ENCODE measurements around the gene ISY1.

DNA sequence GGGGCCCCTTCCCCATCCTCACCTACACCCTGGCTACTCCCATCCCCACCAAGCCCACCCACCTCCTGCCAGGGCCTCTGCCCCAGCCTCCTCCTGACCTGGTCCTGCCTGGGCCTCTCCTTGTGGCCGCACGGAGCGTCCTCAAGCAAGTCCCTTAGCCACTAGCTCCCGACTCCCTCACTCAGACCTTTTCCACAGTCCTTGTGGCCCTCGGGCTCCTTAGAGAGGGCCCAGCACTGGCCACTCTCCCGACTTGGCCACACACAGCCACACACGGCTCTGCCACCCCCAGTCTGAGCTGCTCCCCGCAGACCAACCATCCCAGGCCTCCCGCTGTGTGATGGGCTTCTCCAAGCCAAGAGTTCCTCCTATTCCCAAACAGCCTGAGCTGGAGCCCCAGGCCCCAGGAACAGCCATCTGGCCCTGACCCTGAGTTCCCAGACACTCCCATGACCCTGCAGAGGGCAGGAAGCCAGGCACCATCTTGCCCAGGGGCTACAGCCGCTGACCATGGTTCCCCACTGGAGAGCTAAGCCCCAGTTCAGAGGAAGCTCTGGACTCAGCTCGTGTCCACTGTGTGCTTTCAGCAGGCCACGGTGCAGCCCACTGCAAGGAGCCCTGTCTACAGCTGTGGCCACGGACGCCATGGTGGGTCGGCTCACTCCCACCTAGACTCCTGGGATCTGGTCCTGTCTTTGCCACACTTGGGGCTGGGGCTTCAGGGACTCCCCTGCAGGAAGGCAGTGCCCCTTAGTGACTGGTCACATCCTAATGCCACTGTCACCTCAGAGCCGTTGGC lies 32.3 kb downstream of the ISY1 start:
- TF ChIP-seq, protein P1, sequence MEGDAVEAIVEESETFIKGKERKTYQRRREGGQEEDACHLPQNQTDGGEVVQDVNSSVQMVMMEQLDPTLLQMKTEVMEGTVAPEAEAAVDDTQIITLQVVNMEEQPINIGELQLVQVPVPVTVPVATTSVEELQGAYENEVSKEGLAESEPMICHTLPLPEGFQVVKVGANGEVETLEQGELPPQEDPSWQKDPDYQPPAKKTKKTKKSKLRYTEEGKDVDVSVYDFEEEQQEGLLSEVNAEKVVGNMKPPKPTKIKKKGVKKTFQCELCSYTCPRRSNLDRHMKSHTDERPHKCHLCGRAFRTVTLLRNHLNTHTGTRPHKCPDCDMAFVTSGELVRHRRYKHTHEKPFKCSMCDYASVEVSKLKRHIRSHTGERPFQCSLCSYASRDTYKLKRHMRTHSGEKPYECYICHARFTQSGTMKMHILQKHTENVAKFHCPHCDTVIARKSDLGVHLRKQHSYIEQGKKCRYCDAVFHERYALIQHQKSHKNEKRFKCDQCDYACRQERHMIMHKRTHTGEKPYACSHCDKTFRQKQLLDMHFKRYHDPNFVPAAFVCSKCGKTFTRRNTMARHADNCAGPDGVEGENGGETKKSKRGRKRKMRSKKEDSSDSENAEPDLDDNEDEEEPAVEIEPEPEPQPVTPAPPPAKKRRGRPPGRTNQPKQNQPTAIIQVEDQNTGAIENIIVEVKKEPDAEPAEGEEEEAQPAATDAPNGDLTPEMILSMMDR (IDR thresholded peaks at IDR 0.05), result no peak
- TF ChIP-seq POLR2A (IDR thresholded peaks at IDR 0.05) (no peak), POLR2AphosphoS5 (IDR thresholded peaks at IDR 0.05) (no peak)

All from sigmoid colon (tissue), 4 donors.